Mucosa of stomach (tissue), 1 donor: ENCODE data around the gene UEVLD.

ENCODE experiments used
- H3K27me3 ChIP-seq: one replicate; pipeline ENCODE4 v1.7.0; 2013; ENCODE audit warnings: mild to moderate bottlenecking, low read length; ENCODE audit not compliant: control insufficient read depth, insufficient read depth
- H3K36me3 ChIP-seq: one replicate; pipeline ENCODE4 v1.7.0; 2013; ENCODE audit warnings: low read length; ENCODE audit not compliant: control insufficient read depth, insufficient read depth
- H3K4me1 ChIP-seq: one replicate; pipeline ENCODE4 v1.7.0; 2013; ENCODE audit warnings: mild to moderate bottlenecking, low read length; ENCODE audit not compliant: control insufficient read depth, insufficient read depth
- H3K4me3 ChIP-seq: one replicate; pipeline ENCODE4 v1.7.0; 2013; ENCODE audit warnings: low read length
- H3K9ac ChIP-seq: one replicate; pipeline ENCODE4 v1.7.0; 2013; ENCODE audit warnings: mild to moderate bottlenecking, low read length, moderate library complexity
- H3K9me3 ChIP-seq: one replicate; pipeline ENCODE4 v1.7.0; 2013; ENCODE audit warnings: mild to moderate bottlenecking, low read length, moderate library complexity; ENCODE audit not compliant: control insufficient read depth
- donor health status: Pancreatic carcinoma.

The UEVLD gene

DNA sequence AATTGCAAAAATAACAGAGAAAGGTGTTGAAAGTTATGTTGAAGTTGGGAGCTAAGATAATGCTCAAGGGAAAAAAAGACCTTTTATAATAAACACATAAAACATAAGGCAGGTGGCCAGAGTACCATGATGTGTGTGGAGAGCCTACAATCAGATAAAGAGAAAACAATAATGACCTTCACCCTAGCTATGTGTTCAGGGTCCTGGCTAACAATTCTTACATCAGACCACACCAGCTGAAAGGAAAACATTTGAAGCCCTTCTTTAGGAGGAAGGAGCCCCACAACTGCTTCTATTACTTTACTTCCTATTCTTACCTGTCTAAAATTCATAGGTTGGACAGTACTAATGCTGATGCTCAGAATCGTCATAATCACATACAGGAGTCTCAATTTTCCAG is 64.3 kb downstream of the UEVLD start:
- Histone ChIP-seq H3K9ac (no peak overlapping the region), H3K4me1 (no peaks in the 10 kb centered on the region)

DNA sequence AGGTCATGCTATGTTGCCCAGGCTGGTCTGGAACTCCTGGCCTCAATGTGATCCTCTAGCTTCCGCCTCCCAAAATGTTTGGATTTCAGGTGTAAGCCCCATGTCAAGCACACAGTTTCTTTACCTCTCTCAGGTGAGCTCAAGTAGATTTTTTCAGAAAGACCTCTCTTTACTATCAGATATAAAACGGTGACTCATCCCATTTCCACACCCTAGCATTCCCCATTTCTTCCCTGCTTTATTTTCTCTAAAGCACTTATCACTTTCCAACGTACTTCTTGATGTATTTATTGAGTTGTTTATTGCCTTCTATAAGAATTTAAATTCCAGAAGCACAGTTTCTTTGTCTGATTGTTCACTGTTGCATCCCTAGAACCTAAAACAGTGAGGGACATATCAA is 65.5 kb downstream of the UEVLD start:
- Histone ChIP-seq H3K36me3 (no peaks in the 10 kb centered on the region), H3K9me3 (no peaks in the 10 kb centered on the region), H3K4me3 (no peak overlapping the region), H3K9ac (no peak overlapping the region), H3K4me1 (no peaks in the 10 kb centered on the region), H3K27me3 (no peaks in the 10 kb centered on the region)

More for the DNA sequence above, 64.3 kb downstream of the UEVLD start:
- Histone ChIP-seq H3K36me3 (no peaks in the 10 kb centered on the region), H3K9me3 (no peaks in the 10 kb centered on the region), H3K4me3 (no peak overlapping the region), H3K27me3 (no peaks in the 10 kb centered on the region)

DNA sequence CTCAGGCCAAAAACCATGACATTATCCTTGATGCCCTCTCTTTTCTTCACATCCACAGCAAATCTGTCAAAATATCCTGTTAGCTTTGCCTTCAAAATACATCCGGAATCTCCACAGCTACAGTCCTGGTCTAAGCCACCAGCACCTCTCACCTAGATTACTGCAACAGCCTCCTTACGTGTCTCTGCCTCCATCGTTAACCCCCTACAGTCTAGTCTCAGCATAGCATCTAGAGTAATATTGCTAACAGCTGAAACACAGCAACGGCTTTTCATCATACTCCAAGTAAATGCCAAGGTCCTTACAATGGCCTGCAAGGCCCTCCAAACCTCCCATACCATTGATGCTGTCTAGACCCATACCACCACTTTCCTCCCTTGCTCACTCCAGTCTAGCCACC is 66.1 kb downstream of the UEVLD start:
- Histone ChIP-seq H3K4me3 (no peak overlapping the region), H3K9me3 (no peaks in the 10 kb centered on the region), H3K36me3 (no peaks in the 10 kb centered on the region), H3K9ac (no peak overlapping the region), H3K27me3 (no peaks in the 10 kb centered on the region), H3K4me1 (no peaks in the 10 kb centered on the region)

DNA sequence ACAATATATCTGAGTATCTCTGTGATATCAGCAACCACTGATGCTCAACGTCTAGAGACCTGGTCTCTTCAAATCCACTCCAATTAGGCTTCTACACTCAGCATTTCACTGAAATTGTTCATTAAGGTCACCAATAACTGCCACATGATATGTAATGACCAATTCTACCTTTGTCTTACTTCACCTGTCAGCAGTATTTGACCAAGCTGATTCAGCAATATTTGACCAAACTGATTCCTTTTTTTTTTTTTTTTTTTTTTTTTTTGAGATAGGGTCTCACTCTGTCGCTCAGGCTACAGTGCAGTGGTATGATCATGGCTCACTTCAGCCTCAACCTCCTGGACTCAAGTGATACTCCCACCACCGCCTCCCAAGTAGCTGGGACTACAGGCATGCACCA is 67.4 kb downstream of the UEVLD start:
- Histone ChIP-seq H3K9ac (no peak overlapping the region), H3K36me3 (no peaks in the 10 kb centered on the region), H3K9me3 (no peaks in the 10 kb centered on the region), H3K4me1 (no peaks in the 10 kb centered on the region), H3K4me3 (no peak overlapping the region), H3K27me3 (no peaks in the 10 kb centered on the region)

DNA sequence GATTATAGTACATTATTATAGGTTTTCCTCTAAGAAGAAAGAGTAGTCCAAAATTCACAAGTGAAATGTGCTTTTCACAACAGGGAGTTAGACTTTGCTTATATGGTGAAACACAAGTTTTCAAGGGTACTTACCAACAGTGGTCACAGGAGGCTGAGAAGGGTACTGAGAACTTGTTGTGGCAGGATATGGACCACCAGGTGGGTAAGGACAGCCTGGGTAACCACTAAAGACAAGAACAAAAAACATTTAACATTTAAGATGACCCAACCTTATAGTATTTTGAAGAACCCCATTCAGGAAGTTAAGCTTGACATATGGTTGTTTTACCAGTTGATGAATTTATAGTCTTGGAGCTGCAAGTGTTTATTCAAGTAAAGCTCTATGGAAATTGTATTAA is 86.2 kb downstream of the UEVLD start:
- Histone ChIP-seq H3K9me3 (no peaks in the 10 kb centered on the region), H3K27me3 (no peaks in the 10 kb centered on the region), H3K4me1 (no peaks in the 10 kb centered on the region), H3K4me3 (no peak overlapping the region), H3K36me3 (peaks cover 10% of the 10 kb centered on the region), H3K9ac (no peak overlapping the region)

DNA sequence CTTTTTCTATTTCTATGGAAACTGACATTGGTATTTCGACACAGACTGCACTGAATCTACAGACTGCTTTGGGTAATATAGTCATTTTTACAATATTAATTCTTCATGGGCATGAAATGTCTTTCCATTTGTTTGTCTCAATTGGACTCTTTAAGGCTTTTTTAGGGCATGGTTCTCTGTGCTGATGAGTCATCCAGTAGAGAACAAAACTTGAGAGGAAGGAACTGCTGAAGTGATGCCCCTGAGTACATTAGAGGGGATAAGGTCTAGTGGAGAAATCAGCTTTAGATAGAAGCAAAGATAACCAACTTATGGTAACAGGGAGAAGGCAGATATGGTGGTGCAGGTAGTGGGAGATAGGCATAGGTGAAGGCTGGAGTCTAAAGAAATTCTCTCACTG is 86.9 kb downstream of the UEVLD start:
- Histone ChIP-seq H3K36me3 (peaks cover 10% of the 10 kb centered on the region), H3K4me3 (no peak overlapping the region), H3K4me1 (no peaks in the 10 kb centered on the region), H3K9me3 (no peaks in the 10 kb centered on the region), H3K9ac (no peak overlapping the region), H3K27me3 (no peaks in the 10 kb centered on the region)

DNA sequence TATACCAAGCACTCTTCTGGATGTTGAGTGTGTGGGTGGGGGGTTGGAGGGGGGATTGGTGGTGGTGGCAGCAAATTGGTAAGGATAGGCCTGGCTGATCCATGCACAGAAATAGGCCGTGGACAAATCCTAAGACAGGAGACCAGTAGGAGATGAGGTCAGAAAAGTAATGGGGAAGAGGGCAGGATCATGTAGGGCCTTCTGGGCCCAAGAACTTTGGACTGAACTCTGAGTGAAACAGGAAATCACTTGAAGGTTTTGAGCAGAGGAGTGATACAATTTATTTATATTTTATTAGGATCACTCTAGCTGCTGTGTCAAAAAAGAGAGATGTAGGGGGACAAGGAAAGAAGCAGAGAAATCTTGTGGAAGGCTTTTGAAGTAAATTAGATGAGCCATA is 90.5 kb downstream of the UEVLD start:
- no peak overlapping the region for H3K4me3 ChIP-seq
- peaks cover 7% of the 10 kb centered on the region for H3K4me1 ChIP-seq
- H3K9ac ChIP-seq, result no peak overlapping the region
- H3K27me3 ChIP-seq, result no peaks in the 10 kb centered on the region
- H3K9me3 ChIP-seq, result no peaks in the 10 kb centered on the region
- peaks cover 10% of the 10 kb centered on the region for H3K36me3 ChIP-seq

DNA sequence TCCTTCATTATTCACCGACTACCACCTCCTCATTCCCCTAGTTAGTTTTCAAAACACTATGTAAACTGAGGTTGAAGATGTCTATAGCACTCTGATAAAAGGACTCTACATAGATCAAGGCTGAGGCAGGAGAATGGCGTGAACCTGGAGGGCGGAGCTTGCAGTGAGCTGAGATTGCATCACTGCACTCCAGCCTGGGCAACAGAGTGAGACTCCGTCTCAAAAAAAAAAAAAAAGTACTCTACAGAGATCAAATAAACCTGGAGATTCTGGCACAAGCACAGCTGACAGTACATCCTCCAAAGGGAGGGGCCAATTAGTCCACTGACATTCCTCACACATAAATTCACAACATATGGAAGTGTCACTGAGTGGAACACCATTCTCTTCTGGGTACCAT is 92.8 kb downstream of the UEVLD start:
- Histone ChIP-seq H3K4me1 (peaks cover 23% of the 10 kb centered on the region), H3K36me3 (no peaks in the 10 kb centered on the region), H3K27me3 (no peaks in the 10 kb centered on the region), H3K9ac (no peak overlapping the region), H3K9me3 (no peaks in the 10 kb centered on the region), H3K4me3 (no peak overlapping the region)

DNA sequence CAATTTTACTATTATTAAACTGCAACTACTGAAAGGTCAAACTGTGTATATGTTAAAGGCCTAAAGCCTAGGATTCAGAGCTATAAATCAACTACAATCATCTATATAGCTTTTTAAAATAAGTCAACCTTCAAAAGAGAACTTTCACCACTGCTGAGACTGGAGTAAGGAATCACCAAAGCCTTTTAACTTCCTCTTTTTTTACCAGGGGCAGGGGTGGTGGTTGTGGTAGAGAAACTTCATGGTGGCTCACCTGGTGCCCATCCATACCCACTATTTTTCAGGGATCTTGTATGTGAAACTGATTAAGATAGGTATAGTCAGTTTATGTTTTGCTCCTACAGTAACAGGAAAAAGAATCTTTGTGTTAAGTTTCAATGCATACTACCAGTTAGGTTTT is 93.3 kb downstream of the UEVLD start:
- Histone ChIP-seq H3K4me3 (no peak overlapping the region), H3K36me3 (no peaks in the 10 kb centered on the region), H3K4me1 (peaks cover 25% of the 10 kb centered on the region), H3K9me3 (no peaks in the 10 kb centered on the region), H3K27me3 (no peaks in the 10 kb centered on the region), H3K9ac (no peak overlapping the region)

DNA sequence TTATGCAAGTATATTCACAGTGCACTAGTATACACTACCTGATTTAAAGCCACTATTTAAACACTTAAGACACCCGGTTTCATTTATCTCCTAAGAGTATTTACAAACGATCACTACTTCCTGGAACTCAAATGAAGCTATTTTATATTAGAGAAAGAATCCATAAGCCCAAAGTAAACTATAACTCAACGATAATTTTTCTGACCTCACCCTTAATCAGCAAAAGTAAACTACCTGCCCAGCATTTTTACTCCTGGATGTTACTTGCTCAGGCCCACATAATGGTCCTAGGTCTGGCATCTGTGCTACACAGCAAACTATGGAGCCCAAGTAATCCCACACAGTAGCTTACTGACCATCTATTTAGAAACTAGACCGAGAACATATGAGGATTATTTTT is 95.2 kb downstream of the UEVLD start:
- H3K9ac ChIP-seq, result no peak overlapping the region
- no peaks in the 10 kb centered on the region for H3K9me3 ChIP-seq
- H3K36me3 ChIP-seq, result no peaks in the 10 kb centered on the region
- no peaks in the 10 kb centered on the region for H3K27me3 ChIP-seq
- peaks cover 25% of the 10 kb centered on the region for H3K4me1 ChIP-seq
- no peak overlapping the region for H3K4me3 ChIP-seq

DNA sequence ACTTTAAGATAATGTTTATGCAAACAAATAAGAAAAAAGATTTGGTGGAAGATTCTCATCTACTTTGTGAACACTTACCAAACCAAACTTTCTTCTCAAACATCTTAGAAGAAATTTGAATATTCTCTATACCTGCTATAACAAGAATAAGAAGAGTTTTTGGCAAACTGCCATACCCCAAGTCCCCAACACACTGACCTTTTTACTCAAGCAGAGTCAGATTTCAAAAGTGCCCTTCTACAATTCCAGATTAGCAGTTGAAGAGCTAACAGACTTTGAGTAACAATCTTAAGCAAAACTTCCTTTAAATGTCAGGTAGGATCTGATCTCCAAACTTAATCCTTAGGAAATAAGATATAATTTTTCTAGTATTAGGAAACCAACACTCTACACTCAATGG is 95.6 kb downstream of the UEVLD start:
- peaks cover 25% of the 10 kb centered on the region for H3K4me1 ChIP-seq
- no peaks in the 10 kb centered on the region for H3K27me3 ChIP-seq
- H3K9me3 ChIP-seq, result no peaks in the 10 kb centered on the region
- H3K4me3 ChIP-seq, result no peak overlapping the region
- no peak overlapping the region for H3K9ac ChIP-seq
- H3K36me3 ChIP-seq, result no peaks in the 10 kb centered on the region

DNA sequence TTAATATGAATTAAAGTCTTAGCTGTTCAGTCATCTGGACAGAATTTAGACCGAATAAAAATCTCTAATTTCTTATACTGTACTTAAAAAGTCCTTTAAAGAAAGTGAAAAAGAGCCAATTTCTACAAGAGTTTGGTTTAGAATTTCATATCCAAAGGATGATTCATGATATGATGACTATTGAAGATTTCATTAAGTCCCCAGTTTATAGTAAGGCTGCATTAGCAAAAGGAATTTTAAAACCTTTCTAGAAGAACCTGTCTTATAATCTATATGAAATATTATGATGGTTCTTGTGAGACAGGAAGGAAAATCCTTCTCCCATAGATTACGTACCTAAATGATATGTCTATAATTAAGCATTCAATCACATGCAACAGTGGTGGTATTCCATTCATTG is 96.6 kb downstream of the UEVLD start:
- H3K36me3 ChIP-seq, result no peaks in the 10 kb centered on the region
- no peaks in the 10 kb centered on the region for H3K9me3 ChIP-seq
- H3K27me3 ChIP-seq, result no peaks in the 10 kb centered on the region
- H3K9ac ChIP-seq, result no peak overlapping the region
- H3K4me1 ChIP-seq, result peaks cover 25% of the 10 kb centered on the region
- no peak overlapping the region for H3K4me3 ChIP-seq

DNA sequence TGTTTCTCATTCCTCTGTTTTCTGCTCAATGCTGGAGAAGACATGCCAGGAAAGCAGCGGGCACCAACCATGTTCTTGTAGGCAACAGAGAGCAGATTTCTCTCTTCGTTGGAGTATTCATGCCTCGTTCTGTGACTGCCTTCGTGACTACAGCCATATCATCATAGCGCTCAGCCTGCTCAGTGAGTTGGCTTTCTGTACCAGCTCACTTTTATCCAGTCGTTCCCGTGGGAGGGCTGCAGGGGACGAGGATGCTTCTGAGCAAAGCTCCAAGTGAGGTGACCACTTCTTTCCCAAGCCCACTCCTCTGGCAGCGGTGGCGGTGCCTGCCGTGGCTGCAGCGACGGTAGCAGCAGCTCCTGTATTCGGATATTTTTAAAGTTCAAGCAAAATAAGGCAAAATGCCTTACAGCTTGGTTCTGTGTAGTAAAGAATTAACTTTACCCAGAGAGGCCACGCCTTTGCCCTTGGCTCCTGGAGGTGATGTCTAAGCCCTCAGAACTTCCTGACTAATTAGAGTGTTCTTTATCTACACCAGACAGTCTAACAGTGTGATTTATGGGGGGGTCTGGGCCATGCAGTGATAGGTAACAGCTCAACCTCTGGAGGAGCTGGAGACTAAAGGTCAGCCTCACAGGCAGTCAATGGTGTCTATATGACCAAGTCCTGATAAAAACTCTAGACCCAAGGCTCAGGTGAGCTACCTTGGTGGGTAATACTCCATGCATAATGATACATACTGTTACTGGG is 97.6 kb downstream of the UEVLD start:
- no peak overlapping the region for H3K9ac ChIP-seq
- no peaks in the 10 kb centered on the region for H3K27me3 ChIP-seq
- H3K36me3 ChIP-seq, result no peaks in the 10 kb centered on the region

More for the DNA sequence above, 97.6 kb downstream of the UEVLD start:
- Histone ChIP-seq H3K9me3 (no peaks in the 10 kb centered on the region), H3K4me3 (no peak overlapping the region), H3K4me1 (peaks cover 25% of the 10 kb centered on the region)
